ENCODE results near the gene KRTAP4-5. TPM values are rescaled to one million over a fixed set of nuclear protein-coding genes. Genes with fewer than 3 reads are reported as not detected.
"Not testable (repeated sequence)": the region's sequence is repeated elsewhere in the genome, so short reads cannot be mapped to it uniquely, and the experiment has no call there.

KRTAP4-5 gene
- total and polyA plus RNA-seq, 2 of the 13 experiments (the other 11 are each of a cell fraction or from before 2014, with no cell fraction given): not detected

GRCh38 chr17:41111151-41111885 lies 38.3 kb downstream of the KRTAP4-5 start:
- WGBS (ENCODE audit: low lambda C conversion rate): 44% methylated on average over 2 of the region's 2 CpGs
- TF ChIP-seq MAF1 (CRISPR knock-in tag; IDR thresholded peaks at IDR 0.05; ENCODE audit: borderline replicate concordance) (no peak), MAFF (IDR thresholded peaks at IDR 0.05; ENCODE audit: low read depth, low read length) (peak; percentile 68), DBP (CRISPR knock-in tag; IDR thresholded peaks at IDR 0.05; ENCODE audit: not compliant biosample characterization) (no peak), MAFK (conservative IDR thresholded peaks at IDR 0.05 in 1 of 2, IDR thresholded peaks at IDR 0.05 in 1 of 2; ENCODE audit: low read length in 2 of 2) (peak; percentile 36 to 78; a peak in 3 of 4 replicates)
- H3K79me2 ChIP-seq (ENCODE audit: insufficient read depth, low read length): no peaks in the 10 kb centered on the region
- H3K4me2 ChIP-seq (ENCODE audit: low read depth, low read length): no peak overlapping the region
- no peak overlapping the region for H3K27ac ChIP-seq (ENCODE audit: extremely low read length, insufficient read depth, low read length)
- DNase-seq (ENCODE audit: low spot score) (no peak), ATAC-seq (no peak), FAIRE-seq (no peak)
- H3K9me3 ChIP-seq (ENCODE audit: low read length): peaks cover 7% of the 10 kb centered on the region
- no peak overlapping the region for H2AFZ ChIP-seq (ENCODE audit: low read length)
- no peak overlapping the region for H3K9ac ChIP-seq (ENCODE audit: insufficient read depth, low read depth, low read length)
- no peaks in the 10 kb centered on the region for H3K4me1 ChIP-seq (ENCODE audit: insufficient read depth, low read length)
- ChIA-PET CTCF (ENCODE audit: low intra/inter-chr PET ratio, low total read pairs) (no interaction called here), POLR2A (no interaction called here)
- no peaks in the 10 kb centered on the region for H3K36me3 ChIP-seq (replicated peaks in 1 of 2; ENCODE audit: control insufficient read depth in 1 of 2, insufficient read depth in 2 of 2, low read length in 2 of 2)
- in situ Hi-C loops (cut with HindIII; ENCODE audit: extremely low pct_ligation_motif_present, low pct_unique_long_range_greater_than_20kb): no loop called here
- H3K4me3 ChIP-seq (replicated peaks in 1 of 3; ENCODE audit: insufficient read depth in 1 of 3, low read depth in 2 of 3, low read length in 3 of 3): no peak overlapping the region
- intact Hi-C loops (cut with micrococcal nuclease; ENCODE audit: unreplicated experiment): no loop called here
- H4K20me1 ChIP-seq (ENCODE audit: insufficient read depth, low read length): no peaks in the 10 kb centered on the region
- peaks cover 4% of the 10 kb centered on the region in 2 experiments; a peak in 3 of 5 replicates for H3K27me3 ChIP-seq (ENCODE audit: control insufficient read depth in 1 of 2, insufficient read depth in 2 of 2, low read length in 2 of 2)
- no TSS peak for BruUV-seq (replicated peaks)

GRCh38 chr17:41108728-41109386 lies 40.8 kb downstream of the KRTAP4-5 start:
- H3K27me3 ChIP-seq (ENCODE audit: control insufficient read depth in 1 of 2, insufficient read depth in 2 of 2, low read length in 2 of 2); H3K4me2 ChIP-seq (ENCODE audit: low read depth, low read length); DNase-seq (ENCODE audit: low spot score); FAIRE-seq; H4K20me1 ChIP-seq (ENCODE audit: insufficient read depth, low read length); H3K36me3 ChIP-seq (replicated peaks in 1 of 2; ENCODE audit: control insufficient read depth in 1 of 2, insufficient read depth in 2 of 2, low read length in 2 of 2); intact Hi-C loops (cut with micrococcal nuclease; ENCODE audit: unreplicated experiment); CTCF ChIA-PET (ENCODE audit: low intra/inter-chr PET ratio, low total read pairs); H3K9me3 ChIP-seq (ENCODE audit: low read length); H2AFZ ChIP-seq (ENCODE audit: low read length); in situ Hi-C loops (cut with HindIII; ENCODE audit: extremely low pct_ligation_motif_present, low pct_unique_long_range_greater_than_20kb); H3K9ac ChIP-seq (ENCODE audit: insufficient read depth, low read depth, low read length); H3K27ac ChIP-seq (ENCODE audit: extremely low read length, insufficient read depth, low read length); H3K4me3 ChIP-seq (replicated peaks in 1 of 3; ENCODE audit: insufficient read depth in 1 of 3, low read depth in 2 of 3, low read length in 3 of 3); ATAC-seq; H3K79me2 ChIP-seq (ENCODE audit: insufficient read depth, low read length); H3K4me1 ChIP-seq (ENCODE audit: insufficient read depth, low read length); POLR2A ChIA-PET; BruUV-seq (replicated peaks): not testable (repeated sequence)
- WGBS (ENCODE audit: low lambda C conversion rate): 0% methylated on average over 1 of the region's 1 CpG

Measured in HepG2 (cell line).